Thyroid gland (tissue), 4 donors: ENCODE data around the gene CHMP4A. TPM values are rescaled to one million over a fixed set of nuclear protein-coding genes. Genes with fewer than 3 reads are reported as not detected.
"Not testable (repeated sequence)": the region's sequence is repeated elsewhere in the genome, so short reads cannot be mapped to it uniquely, and the experiment has no call there.

Experiments used
- DNase-seq, 2 donors: peaks; one replicate each; pipeline ENCODE4 v3.0.0-alpha.2; 2019
- H3K27ac ChIP-seq, 3 donors: fragments of 200-600 bp; sonication (generic); 1 replicate in 2 of 3; 2 replicates in 1 of 3; pipeline ENCODE4 v1.5.1; 2016 to 2019; ENCODE audit warnings: mild to moderate bottlenecking in 1 of 3, moderate library complexity in 1 of 3
- H3K27me3 ChIP-seq: fragments of 200-600 bp; sonication (generic); one replicate; pipeline ENCODE4 v1.5.1; 2019
- H3K36me3 ChIP-seq, 2 donors: fragments of 200-600 bp; sonication (generic); one replicate each; pipeline ENCODE4 v1.5.1; 2016 to 2019
- H3K4me1 ChIP-seq, 2 donors: fragments of 200-600 bp; sonication (generic); one replicate each; pipeline ENCODE4 v1.5.1; 2017 to 2019
- H3K4me3 ChIP-seq, 3 donors: fragments of 200-600 bp; sonication (generic); replicated peaks in 1 of 3; 1 replicate in 2 of 3; 2 replicates in 1 of 3; pipeline ENCODE4 v1.5.1; 2016; ENCODE audit warnings: mild to moderate bottlenecking in 1 of 3
- H3K9me3 ChIP-seq: fragments of 200-600 bp; sonication (generic); one replicate; pipeline ENCODE4 v1.5.1; 2017
- POLR2A ChIP-seq, 2 donors: fragments of 450-650 bp; IDR thresholded peaks; one replicate each; pipeline ENCODE4 v1.6.1; 2017; ENCODE audit warnings: antibody characterized with exemption in 2 of 2, mild to moderate bottlenecking in 2 of 2, moderate library complexity in 1 of 2
- WGBS, 2 donors: methylation state at CpG; one replicate each; pipeline ENCODE4 v1.1.5; 2017; 5-methylcytosine and 5-hydroxymethylcytosine counted together
- intact Hi-C: fragments of 100-400 bp; cut with DNase I; formaldehyde crosslinking; loops from one replicate; pipeline ENCODE4 v1.15.1; 2023
- total RNA-seq, 4 donors: library from RNA; depleted of rRNA; stranded (reverse); fragments of >200 nt; gene quantifications; one replicate each; pipeline ENCODE4 v1.2.3, GENCODE V29; 2016
- TF ChIP-seq, protein P1 (sequence below), 6 experiments: fragments of 200-600 bp in 3 of 6; fragments of 450-650 bp in 3 of 6; sonication (generic) in 3 of 6; IDR thresholded peaks; one replicate each; pipeline ENCODE4 v1.5.1; 2016 to 2019; ENCODE audit warnings: antibody characterized with exemption in 6 of 6, mild to moderate bottlenecking in 2 of 6, inconsistent platforms in 1 of 6, moderate library complexity in 1 of 6

Gene CHMP4A
- total RNA-seq, 4 donors from 2014 or later = 26.5 to 60.2 (median 46.2) TPM

DNA sequence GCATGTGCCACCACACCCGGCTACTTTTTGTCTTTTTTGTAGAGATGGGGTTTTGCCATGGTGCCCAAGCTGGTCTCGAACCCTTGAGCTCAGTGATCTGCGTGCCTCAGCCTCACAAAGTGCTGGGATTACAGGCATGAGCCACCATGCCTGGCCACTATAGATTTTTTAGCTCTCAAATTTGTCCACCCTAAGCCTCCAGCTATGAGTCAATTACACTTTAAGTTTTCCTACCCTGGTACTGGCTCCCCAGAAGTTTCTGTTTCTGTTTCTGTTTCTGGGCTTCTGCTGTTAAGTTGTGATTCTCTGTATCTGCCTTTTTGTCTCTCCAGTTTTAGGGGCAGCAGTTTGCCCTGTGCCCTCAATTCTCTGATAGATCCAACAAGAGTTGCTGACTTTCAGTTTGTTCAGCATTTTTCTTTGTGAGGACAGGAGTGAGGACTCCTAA, 33.5 kb upstream of the CHMP4A start:
- Histone ChIP-seq H3K4me3 (no peak overlapping the region), H3K36me3 (no peaks in the 10 kb centered on the region), H3K4me1 (peaks cover 5 to 7% of the 10 kb centered on the region in 2 donors), H3K27ac (no peak overlapping the region), H3K27me3 (no peaks in the 10 kb centered on the region), H3K9me3 (no peaks in the 10 kb centered on the region)
- TF ChIP-seq, protein P1, sequence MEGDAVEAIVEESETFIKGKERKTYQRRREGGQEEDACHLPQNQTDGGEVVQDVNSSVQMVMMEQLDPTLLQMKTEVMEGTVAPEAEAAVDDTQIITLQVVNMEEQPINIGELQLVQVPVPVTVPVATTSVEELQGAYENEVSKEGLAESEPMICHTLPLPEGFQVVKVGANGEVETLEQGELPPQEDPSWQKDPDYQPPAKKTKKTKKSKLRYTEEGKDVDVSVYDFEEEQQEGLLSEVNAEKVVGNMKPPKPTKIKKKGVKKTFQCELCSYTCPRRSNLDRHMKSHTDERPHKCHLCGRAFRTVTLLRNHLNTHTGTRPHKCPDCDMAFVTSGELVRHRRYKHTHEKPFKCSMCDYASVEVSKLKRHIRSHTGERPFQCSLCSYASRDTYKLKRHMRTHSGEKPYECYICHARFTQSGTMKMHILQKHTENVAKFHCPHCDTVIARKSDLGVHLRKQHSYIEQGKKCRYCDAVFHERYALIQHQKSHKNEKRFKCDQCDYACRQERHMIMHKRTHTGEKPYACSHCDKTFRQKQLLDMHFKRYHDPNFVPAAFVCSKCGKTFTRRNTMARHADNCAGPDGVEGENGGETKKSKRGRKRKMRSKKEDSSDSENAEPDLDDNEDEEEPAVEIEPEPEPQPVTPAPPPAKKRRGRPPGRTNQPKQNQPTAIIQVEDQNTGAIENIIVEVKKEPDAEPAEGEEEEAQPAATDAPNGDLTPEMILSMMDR (IDR thresholded peaks at IDR 0.05) = no peak
- no peak for TF ChIP-seq POLR2A (IDR thresholded peaks at IDR 0.05)
- intact Hi-C loops = no loop called here
- 78 to 87% methylated on average over 3 of the region's 3 CpGs for WGBS, 2 donors
- no peak for DNase-seq

DNA sequence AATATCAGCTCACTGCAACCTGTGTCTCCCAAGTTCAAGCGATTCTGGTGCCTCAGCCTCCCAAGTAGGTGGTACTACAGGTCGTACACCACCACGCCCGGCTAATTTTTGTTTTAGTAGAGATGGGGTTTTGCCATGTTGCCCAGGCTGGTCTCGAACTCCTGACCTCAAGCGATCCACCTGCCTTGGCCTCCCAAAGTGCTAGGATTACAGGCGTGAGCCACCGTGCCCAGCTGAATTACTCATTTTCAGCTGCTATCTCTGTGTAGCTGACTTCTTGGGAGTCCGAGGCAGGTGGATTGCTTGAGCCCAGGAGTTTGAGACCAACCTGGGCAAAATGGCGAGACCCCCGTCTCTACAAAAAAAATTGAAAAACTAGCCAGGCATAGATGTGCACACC, 32.1 kb upstream of the CHMP4A start:
- H3K4me3 ChIP-seq, H3K27me3 ChIP-seq, H3K27ac ChIP-seq, intact Hi-C loops, H3K36me3 ChIP-seq, DNase-seq, H3K9me3 ChIP-seq: not testable (repeated sequence)
- WGBS, 2 donors = 94 to 95% methylated on average over 11 of the region's 11 CpGs
- H3K4me1 ChIP-seq = peaks cover 18% of the 10 kb centered on the region in 2 donors

DNA sequence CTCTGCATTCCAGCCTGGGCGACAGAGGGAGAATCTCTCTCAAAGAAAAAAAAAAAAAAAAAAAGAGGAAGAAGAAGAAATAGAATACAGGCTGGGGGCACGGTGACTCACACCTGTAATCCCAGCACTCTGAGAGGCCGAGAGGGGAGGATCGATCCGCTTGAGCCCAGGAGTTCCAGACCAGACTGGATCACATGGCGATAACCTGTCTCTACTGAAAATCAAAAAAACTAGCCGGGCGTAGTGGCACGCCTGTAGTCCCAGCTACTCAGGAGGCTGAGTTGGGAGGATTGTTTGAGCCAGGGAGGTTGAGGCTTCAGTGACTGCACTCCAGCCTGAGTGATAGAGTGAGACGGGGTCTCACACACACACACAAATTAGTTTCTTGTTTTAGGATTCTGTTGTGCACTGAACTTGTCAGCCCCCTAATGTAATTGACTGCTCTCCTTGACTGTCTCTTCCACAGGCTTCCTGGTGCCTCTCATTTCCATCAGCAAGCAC, 30.1 kb upstream of the CHMP4A start:
- peak overlapping the region in 2 of 3 donors; percentile 8 to 65 for H3K4me3 ChIP-seq
- intact Hi-C loops = loop anchor here (2.0 kb wide), 1 partner anchor 57 kb away; no protein-coding TSS in a partner anchor
- TF ChIP-seq POLR2A (IDR thresholded peaks at IDR 0.05) = no peak
- TF ChIP-seq, protein P1 (IDR thresholded peaks at IDR 0.05) = no peak
- H3K27me3 ChIP-seq = no peaks in the 10 kb centered on the region
- H3K36me3 ChIP-seq = peaks cover 26 to 28% of the 10 kb centered on the region in 2 donors
- H3K4me1 ChIP-seq = peaks cover 18 to 32% of the 10 kb centered on the region in 2 donors
- H3K9me3 ChIP-seq = no peaks in the 10 kb centered on the region
- peak in 1 of 2 donors; percentile 19 for DNase-seq
- peak overlapping the region; percentile 92 to 98 (median 96) for H3K27ac ChIP-seq
- WGBS, 2 donors = 61 to 70% methylated on average over 10 of the region's 10 CpGs

DNA sequence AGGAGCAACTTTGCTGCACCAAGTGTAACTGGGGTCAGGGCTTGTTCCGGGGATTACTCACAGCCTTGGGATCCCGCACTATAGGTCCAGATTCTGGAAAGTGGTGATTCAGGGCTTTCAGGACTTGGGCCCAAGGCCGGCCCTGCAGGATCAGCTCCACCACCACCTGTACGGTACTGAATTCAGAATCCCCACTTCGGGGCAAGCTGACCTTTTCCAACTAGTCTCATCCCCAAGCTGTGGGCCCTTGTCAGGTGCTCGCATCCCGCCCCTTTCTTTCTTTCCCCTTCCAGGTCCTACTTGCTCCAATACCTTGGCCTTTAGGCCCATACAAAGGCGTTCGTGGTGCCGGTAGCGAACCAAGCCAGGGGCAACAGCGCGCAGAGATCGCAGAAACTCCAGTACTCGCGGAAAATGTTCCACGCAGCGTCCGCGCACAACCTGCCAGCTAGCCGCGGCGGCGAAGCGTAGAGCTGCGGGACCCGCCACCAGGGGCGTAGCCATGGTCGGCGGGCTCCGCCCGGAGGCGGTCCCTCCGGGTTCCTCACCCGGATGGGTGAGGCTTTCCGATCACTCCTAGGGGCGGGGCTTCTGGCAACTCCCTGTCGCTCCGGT, 28.6 kb upstream of the CHMP4A start:
- Histone ChIP-seq H3K4me1 (peaks cover 18 to 32% of the 10 kb centered on the region in 2 donors), H3K27me3 (no peaks in the 10 kb centered on the region), H3K27ac (peak overlapping the region; percentile 92 to 98 (median 96)), H3K36me3 (peaks cover 37 to 42% of the 10 kb centered on the region in 2 donors), H3K9me3 (no peaks in the 10 kb centered on the region), H3K4me3 (peak overlapping the region; percentile 19 to 77 (median 65))
- no peak for TF ChIP-seq POLR2A (IDR thresholded peaks at IDR 0.05)
- TF ChIP-seq, protein P1 (IDR thresholded peaks at IDR 0.05) = peak in 4 of 6 experiments; percentile 38 to 60 (median 54)
- peak; percentile 95 for DNase-seq
- 1 to 2% methylated on average over 25 to 26 of the region's 39 CpGs for WGBS, 2 donors
- intact Hi-C loops = loop anchor here (2.0 kb wide), 1 partner anchor 59 kb away; no protein-coding TSS in a partner anchor

DNA sequence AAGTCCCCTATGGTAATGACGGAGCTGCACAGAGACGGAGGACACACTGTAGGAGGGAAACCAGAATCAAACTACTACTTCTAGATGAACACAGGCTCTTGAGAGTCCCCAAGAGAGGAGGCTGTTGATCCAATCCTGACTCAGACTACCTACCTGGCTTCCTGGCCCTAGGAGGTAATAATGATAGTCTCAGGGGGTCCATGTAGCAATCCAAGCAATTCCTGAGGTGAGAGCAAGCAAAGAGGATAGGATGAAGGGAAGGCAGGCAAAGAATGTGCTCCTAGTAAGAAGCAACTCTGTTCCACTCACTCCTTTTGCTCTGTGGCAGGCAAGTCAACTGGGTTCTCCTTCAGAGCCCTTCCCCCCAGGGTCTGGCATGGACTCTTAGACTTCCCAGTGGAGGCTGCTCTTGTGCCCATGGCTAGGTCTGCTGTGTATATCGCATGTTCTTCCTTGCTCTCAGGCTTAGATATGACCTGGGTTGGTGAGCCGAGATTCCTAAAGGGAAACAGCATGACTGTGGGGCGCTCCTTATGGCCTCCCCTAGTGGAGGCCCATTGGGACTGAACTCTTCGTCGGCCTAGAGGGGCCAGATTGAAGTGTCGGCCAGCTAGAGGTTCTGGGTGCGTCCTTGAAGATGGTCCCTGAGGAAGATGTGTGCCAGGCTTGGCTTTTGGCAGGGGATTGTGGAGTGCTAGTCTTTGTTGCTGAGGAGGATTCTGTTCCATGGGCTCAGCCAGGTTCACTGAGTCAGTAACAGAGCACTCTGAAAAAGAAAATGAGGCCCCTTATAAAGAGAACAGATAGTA, 27.0 kb upstream of the CHMP4A start:
- Histone ChIP-seq H3K36me3 (peaks cover 50 to 57% of the 10 kb centered on the region in 2 donors), H3K4me1 (peaks cover 18 to 32% of the 10 kb centered on the region in 2 donors), H3K27ac (no peak overlapping the region), H3K4me3 (no peak overlapping the region), H3K9me3 (no peaks in the 10 kb centered on the region), H3K27me3 (no peaks in the 10 kb centered on the region)
- DNase-seq = no peak
- 77 to 93% methylated on average over 9 of the region's 9 CpGs for WGBS, 2 donors
- TF ChIP-seq, protein P1 (IDR thresholded peaks at IDR 0.05) = no peak
- no peak for TF ChIP-seq POLR2A (IDR thresholded peaks at IDR 0.05)
- intact Hi-C loops = no loop called here
